Ramos (cell line): ENCODE results near the gene LPAR2.
"Not testable (repeated sequence)": the region's sequence is repeated elsewhere in the genome, so short reads cannot be mapped to it uniquely, and the experiment has no call there.

Experiments used
- in situ Hi-C: fragments of 300-500 bp; cut with MboI; formaldehyde crosslinking; loops from one replicate; pipeline ENCODE4 v1.14.3; 2022; ENCODE audit warnings: low sequenced_read_pairs; ENCODE audit not compliant: unreplicated experiment

Gene LPAR2

DNA sequence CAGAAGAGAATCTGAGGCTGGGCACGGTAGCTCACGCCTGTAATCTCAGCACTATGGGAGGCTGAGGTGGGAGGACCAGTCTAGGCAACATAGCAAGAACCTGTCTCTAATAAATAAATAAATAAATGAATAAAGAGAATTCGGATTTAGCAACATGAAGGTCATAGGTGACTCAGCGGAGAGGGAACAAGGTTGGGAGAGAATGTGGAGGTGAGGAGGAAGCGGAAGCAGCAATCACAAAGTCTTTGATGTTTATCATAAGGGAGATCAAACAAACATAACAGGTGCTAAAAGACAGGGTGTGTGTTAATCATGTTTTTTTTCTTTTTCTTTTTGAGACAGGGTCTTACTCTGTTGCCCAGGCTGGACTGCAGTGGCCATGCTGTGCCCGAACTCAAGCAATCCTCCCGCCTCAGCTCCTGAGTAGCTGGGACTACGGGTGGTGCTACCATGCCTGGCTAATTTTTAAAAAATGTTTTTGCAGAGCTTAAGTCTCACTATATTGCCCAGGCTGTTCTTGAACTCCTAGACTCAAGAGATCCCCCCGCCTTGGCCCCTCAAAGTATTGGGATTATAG, 25.8 kb downstream of the LPAR2 start:
- in situ Hi-C loops, result no loop called here

DNA sequence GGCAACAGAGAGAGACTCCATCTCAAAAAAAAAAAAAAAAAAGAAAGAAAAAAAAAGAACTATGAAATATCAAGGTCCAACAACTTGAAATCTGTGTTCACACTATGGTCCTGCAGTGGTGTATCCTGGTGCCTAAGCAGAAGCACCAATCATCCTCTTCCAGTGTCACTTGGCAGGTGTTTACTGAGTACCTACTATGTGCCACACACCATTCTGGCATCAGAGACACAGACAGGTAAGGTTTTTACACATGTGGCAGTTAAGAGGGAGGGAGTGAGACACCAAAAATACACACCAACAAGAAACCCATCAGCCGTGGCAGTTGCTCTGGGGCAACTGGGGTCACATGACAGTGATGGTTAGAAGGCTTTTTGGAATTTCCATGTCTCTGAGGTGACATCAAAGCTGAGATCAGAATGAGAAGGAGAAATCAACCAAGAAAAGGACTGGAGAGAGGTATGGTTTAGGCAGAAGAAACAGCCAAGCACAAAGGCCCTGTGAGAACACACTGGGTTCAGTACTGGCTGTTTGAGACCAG, 27.2 kb downstream of the LPAR2 start:
- in situ Hi-C loops, result no loop called here

DNA sequence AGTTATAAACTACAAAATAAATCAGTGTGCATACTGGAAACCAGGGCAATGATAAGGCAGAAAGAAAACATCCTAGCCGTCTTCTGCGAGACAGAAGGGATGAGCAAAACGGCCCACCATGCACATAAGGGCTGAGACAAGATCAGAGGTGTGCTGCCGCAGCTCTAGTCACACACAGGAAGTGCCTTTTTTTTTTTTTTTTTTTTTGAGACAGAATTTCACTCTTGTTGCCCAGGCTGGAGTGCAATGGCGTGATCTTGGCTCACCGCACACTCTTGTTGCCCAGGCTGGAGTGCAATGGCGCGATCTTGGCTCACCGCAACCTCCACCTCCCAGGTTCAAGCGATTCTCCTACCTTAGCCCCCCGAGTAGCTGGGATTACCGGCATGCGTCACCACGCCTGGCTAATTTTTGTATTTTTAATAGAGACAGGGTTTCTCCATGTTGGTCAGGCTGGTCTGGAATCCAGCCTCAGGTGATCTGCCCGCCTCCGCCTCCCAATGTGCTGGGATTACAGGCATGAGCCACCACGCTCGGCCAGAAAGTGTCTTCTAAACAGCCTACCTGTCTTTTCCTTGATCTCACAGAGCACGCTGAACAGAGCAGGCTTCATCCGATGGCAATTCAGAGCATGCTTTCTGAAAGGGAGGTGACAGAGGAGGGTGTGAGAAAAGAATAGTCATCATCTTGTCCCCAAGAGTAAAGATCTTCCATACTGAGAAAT, 29.1 kb downstream of the LPAR2 start:
- in situ Hi-C loops, result not testable (repeated sequence)

DNA sequence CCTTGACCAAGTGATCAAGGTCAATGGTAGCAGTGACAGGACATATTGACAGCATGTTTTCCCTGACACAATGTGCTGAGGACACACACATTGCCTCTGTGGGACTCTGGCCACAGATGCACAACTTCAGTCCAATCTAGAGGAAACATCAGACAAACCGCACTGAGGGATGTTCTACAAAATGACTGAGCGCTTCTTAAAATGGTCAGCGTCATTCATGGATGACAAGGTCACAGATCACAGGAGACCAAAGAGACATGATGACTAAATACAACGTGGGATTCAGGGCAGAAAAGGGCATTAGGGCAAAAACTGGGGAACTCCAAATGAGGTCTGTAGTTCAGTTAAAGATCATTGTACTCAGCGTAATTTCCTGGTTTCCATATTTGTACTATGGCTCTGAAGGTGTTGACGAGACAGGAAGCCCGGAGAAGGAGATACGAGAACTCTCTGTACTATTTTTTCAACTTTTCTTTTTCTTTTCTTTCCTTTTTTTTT, 30.2 kb downstream of the LPAR2 start:
- in situ Hi-C loops, result no loop called here

DNA sequence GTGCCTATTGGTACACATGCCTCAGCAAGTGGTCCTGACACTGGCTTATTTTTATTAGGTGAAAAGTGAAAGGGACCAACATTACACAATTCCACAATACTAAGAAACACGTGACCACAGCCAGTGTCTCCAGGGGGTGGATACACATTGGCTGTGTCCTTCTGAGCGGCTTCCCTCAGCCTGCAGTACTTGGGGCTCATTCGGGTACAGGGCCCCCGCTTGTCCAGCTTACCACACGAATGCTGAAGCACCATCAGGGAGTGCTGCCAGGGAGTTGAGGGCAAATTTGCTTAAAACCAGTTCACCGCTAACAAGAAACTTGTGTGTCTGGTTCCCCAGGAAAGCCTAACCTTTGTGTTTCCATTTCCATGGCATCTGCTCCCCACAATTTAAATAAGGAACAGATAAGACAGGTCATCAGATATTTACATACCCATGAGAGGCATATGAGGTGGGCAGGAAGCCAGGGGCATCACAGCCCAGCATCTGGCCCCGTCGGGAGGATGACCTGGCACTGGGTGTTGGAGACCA, 32.8 kb downstream of the LPAR2 start:
- in situ Hi-C loops, result no loop called here

DNA sequence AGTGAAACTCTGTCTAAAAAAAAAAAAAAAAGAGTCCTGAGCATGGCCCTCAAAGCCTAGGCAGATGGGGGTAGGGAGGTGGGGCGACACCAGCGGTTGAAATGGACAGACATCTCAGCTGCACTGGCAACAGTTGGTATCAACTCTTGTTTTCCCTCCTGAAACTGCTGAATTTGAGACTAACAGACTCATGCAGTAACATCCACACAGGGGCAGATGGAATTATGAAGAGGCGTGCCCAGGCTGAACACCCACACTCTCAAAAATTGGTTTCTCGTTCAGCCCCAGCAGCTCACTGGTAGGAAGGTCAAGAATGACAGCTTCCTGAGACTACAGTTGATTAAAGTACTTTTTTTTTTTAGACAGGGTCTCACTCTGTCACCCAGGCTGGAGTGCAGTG, 33.6 kb downstream of the LPAR2 start:
- in situ Hi-C loops, result no loop called here

DNA sequence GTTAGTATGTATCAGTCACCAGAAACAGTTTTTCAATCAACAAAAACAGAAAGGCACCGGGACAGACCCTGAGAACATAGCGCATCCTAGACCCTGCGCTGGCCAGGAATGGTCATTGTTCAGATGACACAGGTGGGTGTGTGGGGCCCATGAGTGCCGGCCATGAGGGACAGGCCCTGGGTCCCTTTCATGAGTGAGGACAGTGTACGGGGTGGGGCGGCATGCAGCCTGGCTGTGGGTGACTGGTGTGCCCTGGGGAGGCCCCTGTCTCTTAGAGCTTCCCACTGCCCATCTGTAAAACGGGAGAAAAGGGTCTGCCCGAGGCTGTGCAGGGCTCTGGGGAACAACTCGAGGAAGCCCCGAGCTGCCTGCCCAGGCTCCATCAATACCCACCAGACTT, 35.3 kb downstream of the LPAR2 start:
- in situ Hi-C loops, result no loop called here

DNA sequence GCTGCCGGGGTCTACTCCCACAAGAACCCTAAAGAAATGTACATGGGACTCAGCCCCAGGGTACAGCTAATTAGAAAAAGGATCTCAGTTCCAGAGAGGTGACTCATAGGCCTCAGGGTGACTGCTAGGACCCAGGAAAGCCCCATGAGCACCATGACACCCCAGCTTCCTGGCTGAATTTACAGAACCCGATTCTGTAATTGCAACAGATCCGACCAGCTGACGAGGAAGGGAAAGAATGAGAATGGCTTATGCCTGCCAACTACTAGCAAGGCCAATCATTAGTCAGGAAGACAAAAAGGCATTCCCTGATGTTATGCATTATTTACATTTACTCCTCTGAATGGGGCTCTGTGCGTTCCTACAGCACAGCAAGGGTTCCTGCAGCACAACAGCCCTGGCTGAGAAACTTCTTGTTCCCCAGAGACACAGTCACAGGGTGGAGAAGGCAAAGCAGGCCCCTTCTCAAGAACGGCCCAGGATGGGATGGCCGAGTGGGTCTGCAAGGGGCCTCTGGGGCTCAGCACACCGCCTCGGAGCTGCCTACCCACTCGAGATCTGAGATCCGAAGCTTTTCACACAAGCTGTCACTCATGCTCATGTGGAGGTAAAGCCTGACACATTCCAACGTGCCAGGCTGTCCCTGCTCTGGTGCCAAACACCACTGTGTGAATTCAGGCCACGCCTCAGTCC, 36.7 kb downstream of the LPAR2 start:
- in situ Hi-C loops, result no loop called here

DNA sequence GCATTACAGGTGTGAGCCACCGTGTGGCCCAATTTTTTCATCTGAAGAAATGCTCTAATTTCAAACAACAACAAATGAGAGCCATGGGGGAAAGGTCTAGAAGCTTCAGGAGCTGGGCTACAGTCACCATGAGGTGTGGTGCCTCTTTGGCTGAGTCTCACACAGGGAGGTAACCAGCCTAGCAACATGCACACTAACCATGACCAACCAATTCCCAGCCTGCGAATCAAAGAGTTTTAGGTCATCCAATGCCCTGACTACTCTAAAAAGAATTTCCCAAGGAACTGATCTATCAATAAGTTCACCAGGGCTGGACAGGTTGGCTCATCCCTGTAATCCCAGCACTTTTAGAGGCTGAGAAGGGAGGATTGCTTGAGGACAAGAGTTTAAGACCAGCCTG, 39.5 kb downstream of the LPAR2 start:
- in situ Hi-C loops, result no loop called here

DNA sequence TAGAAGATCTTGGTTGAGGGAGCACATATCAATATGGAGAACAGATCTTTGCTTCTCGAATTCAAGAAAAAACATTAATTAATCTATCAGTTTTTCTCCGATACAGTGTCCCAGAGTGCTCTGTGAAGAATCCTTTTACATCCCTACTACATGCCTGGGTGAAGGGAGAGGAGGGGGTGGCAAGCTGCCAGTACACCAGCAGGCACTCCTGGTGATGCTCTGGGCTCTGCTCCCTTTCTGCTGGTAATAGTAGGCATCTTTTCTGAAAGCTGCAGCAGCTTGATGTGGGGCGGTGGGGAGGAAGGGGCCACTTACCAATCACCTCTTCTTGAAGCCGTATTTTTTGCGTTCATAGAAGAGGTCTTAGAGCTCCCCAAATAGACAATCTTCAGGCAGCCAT, 40.2 kb downstream of the LPAR2 start:
- in situ Hi-C loops, result no loop called here

DNA sequence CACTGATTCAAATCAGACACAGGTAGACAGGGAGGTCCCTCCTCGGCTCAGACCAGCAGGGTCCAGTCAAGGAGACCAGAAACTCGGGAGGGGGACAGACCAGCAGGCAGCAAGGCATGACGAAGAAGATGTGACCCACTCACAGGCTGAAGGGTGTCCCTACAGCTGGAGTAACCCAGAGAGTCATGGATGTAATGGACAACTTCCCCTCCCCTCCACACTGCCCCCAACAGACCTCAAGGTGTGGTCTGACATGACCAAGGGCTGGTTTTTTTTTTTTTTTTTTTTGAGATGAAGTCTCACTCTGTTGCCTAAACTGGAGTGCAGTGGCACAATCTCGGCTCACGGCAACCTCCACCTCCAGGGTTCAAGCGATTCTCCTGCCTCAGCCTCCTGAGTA, 43.7 kb downstream of the LPAR2 start:
- in situ Hi-C loops, result no loop called here

DNA sequence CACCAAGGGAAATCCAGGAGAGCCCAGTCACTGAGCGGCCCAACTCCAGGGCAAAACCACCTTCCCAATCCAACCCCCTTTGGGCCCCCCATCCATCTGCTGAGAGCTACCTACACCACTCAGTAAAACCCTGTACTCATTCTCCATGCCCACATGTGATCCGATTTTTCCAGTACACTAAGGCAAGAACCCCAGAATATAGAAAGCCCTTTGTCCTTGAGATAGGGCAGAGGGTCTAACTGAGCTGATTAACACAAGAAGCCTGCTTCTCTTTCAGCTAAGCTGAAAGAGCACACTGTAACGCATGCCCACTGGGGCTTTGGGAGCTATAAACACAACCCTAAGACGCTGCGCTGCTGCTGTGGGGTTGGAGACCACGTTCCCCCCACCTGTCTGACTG, 45.5 kb downstream of the LPAR2 start:
- in situ Hi-C loops, result no loop called here

DNA sequence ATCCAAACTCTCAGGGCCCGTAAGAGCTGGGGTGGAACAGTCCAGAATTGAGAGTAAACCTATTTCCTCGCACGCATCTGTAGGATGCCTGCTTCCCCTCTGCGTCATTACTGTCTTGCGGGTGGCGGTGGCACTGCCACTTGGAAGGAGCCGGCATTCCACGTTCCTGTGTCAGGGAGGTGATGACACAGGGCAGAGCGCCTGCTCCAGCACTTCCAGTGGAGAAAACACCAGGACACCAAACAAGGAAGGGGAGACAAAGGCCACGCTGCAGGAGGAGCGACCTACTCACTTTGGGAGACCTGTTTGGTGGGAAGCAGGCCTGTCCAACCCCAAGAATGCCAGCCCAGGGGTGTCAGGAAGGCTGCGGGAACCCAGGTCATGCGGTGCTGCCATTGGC, 46.6 kb downstream of the LPAR2 start:
- in situ Hi-C loops, result no loop called here

DNA sequence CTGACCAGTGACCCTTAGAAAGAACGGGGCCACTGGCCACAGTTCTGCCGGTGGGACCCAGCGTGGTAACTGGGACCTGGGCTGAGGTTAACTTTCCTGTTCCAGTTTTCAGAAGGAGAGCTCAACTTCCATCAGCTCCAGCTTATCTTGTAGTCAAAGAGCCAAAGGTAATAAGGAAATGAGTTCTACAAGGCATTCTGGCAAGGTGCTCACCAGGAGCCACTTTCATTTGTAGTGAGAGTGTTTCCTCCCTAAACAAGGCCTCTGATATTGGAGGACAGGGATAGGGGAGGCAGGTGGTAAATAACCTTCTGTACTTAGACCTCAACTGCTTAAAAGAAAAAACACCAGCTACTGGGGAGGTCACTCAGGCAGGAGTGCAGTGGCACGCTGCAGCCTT, 47.6 kb downstream of the LPAR2 start:
- in situ Hi-C loops, result no loop called here

DNA sequence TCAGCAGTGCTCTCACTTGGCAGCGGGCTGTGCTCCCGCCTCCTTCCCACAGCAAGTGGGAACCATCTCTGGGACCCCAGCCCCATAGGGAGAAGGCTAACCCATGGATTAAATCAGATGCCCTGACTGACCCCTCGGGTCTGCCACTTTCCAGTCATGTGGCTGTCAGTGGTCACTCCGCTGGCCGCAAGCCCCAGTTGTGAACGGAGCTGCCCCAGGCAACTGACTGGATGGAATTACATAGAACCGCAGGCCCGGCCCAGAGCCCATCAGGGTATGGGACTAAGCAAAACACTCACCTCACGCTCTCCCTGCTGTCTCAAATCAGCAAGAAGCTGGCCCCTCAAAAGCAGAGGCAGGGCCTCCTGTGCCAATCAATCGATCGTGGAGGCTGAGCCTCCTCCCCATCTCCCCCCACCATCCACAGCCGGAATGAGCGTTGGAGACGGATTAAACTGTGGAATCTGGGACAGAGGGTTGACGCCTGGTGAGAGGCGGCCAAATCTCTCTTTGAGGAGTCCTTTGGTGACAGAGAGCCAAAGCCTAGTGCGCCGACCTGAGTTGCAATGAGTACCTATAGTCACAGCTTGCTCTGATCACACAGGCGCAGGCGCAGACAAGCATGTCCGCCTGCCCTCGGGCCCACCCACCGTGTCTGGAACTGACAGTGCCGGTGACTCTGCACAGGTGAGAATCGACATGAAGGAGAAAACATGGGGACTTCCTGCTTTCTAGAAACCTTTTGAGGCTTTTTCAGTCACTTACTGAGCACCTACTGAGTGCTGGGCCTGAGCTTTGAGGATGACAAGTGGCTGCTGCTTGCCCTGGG, 48.3 kb downstream of the LPAR2 start:
- in situ Hi-C loops, result no loop called here

DNA sequence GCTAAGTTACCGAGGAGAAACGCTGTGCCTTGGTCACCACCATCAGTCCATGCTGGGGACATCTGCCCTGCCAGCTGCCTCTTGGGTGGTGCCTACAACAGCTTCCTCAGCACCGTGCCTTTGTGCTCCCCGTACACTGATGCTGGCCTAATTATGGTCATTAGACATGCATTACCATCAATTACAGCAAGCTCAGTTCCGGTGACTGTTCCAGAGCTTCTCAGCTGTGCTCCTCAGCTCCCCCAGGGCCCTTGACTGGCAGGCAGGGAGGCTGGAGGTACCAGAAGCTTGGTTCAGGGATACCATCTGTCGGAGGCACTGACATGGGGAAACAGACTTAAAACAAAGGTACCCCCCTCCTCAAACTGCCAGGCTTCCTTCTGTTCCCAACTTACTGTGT, 49.8 kb downstream of the LPAR2 start:
- in situ Hi-C loops, result no loop called here

DNA sequence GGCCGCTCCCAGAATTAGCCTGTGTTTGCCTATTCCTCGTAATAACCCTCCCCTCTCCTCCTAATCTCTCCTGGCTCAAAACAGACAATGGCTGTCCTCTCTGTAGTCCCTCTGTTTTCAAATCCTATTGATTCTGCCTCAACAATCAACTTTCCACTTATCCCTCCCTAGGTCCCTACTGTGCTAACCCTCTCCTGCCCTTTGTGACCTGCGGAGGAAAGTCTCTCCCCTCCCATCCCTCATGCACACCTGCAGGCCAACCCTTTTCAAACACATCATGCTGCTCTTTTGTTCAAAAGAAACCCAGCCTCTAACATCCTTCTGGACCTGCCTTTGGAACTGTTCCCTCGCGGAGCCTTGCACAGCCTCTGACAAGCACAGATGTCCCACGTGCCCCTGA, 52.6 kb downstream of the LPAR2 start:
- in situ Hi-C loops, result no loop called here
